GM18951 (cell line): ENCODE measurements around the gene ALG11.
"Not testable (repeated sequence)": the region's sequence is repeated elsewhere in the genome, so short reads cannot be mapped to it uniquely, and the experiment has no call there.

Experiments used
- POLR2A ChIP-seq: IDR thresholded peaks from 4 replicates; pipeline ENCODE4 v1.6.1; 2011; ENCODE audit warnings: mild to moderate bottlenecking; ENCODE audit not compliant: insufficient read length, insufficient read depth; ENCODE audit errors: extremely low read depth
- in situ Hi-C: fragments of 300-500 bp; cut with MboI; formaldehyde crosslinking; loops from one replicate; pipeline ENCODE4 v1.12.0; 2022; ENCODE audit warnings: low sequenced_read_pairs, mixed read lengths, inconsistent platforms; ENCODE audit not compliant: unreplicated experiment

The ALG11 gene

GRCh38 chr13:51981355-51981754, 30.8 kb upstream of the ALG11 start:
- in situ Hi-C loops = no loop called here
- TF ChIP-seq POLR2A = no peak

DNA sequence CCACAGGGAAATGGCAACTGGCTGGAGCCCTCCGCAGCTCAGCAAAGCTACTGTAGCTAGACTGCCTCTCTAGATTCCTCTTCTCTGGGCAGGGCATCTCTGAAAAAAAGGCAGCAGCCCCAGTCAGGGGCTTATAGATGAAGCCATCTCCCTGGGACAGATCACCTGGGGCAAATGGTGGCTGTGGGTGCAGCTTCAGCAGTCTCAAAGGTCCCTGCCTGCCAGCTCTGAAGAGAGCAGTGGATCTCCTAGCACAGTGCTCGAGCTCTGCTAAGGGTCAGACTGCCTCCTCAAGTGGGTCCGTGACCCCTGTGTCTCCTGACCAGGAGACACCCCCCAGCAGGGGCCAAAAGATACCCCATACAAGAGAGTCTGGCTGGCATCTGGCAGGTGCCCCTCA, 28.9 kb upstream of the ALG11 start:
- in situ Hi-C loops = not testable (repeated sequence)

GRCh38 chr13:51984904-51985303, 27.3 kb upstream of the ALG11 start:
- in situ Hi-C loops = not testable (repeated sequence)

GRCh38 chr13:51988988-51989618, 23.1 kb upstream of the ALG11 start:
- in situ Hi-C loops = no loop called here
- no peak for TF ChIP-seq POLR2A

DNA sequence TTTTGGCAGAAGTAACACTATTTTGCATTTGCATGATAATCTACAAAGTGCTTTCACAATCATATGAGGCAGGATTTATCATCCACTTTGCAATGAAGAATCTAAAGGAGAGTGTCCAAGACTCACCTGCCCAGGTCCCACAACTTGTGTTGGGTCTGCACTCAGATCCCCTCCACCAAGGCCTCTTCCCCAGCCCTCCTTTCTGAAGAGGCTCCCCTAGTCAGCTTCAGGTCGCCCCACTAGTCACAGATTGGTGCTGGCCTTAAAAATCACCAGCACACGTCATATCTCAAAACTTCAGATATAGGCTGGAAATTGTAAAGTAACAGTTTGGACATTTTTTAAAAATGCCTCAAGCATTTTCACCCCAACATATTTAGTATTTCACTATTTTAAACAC, 18.5 kb upstream of the ALG11 start:
- no peak for TF ChIP-seq POLR2A
- in situ Hi-C loops = no loop called here

DNA sequence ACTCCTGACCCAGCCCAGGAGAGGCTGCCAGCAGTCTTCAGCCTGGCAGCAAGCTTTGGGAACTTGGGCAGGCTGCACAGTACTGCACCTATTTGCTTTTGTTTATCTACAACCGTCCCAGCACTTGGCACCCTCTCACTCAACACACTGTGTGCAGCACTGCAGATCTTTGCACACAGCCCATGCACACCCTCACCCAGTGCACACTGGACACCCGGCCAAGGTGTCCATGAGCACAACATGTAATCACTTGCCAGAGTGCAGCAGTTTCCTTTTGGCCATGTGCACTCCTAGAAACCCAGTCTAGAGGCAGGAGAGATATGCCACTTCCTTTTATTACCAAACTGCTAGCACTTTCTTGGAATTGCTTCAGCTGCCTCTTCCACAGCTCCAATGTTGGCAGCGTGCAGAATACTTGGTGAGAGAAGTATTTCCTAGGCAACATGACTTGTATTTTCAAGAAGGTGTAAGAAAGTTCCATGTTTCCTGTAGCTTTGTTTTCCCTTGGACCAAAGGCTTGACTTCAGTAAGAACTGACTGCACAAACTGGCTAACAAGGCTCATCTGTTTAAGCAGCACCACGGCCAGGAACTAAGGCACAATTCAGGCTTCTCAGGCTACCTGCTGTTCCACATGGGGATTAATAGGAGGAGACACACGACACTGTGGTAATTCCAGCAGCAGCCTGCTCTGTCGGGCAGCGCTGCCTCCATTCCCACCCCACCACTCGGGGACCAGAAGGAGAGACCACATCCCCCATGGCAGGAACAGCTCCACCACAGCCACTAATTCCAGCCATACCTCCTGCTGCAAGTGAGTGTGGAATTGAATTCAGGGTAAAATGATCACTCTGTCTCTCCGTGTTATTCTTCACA, 16.3 kb upstream of the ALG11 start:
- in situ Hi-C loops = no loop called here
- no peak for TF ChIP-seq POLR2A

DNA sequence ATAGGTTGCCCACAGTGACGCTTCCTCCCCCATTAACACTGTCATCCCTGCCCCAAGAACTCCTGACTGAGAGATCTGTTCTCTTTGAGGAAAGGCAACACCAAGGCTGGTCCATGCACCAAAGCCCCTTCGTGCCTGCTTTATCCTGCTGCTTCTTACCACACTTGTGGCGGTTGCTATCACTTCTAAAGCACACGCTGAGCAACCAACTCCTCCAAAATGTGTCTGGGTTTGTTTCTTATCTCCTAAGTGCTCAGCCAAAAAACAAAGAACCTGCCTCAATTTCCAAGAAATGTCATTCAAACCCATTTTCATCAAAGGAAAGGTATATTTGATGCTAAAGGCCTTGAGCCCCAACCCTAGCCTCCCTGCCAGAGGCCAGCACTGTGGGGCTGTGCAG, 15.6 kb upstream of the ALG11 start:
- in situ Hi-C loops = no loop called here
- TF ChIP-seq POLR2A = no peak

- in situ Hi-C loops = no loop called here
- TF ChIP-seq POLR2A = no peak
Measured at GRCh38 chr13:51997186-51997585, 15.0 kb upstream of the ALG11 start.

- in situ Hi-C loops = no loop called here
- no peak for TF ChIP-seq POLR2A
Measured at GRCh38 chr13:51997641-51998330, 14.4 kb upstream of the ALG11 start.

DNA sequence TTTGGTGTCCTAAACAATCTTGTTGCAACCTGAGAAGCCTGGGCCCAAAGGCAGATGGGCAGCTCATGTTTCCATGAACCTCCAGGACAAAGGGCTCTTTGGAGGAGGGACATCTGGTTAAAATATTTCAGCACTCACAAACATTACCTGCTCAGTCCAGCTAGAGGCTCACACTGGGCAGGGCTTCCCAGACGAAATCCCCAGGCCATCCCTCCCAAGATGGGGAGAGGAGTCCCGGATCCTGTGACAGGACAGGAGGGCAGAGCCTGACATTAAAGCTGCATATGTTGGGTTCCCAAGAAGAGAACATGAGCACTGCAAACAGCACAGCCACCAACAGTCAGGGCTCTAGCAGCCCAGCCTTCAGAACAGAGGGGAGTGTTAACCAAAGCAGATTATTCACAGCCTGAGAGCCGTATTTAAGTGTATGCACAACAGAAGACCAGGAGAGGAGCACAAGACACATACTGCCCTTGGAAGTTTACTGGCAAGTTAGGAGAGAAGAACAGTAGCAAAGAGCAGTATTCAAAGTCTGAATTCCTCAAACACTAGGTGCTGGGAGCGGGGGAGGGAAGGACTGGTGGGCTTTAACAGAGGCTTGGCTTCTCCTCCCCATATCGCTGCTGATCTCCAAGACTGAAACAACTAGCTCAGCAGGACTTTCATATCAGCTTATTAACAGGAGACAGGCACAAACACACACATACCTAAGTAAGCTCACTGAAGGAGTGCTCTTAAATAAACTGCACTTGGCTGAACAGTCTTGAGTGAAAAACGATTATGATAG, 13.3 kb upstream of the ALG11 start:
- in situ Hi-C loops = no loop called here

GRCh38 chr13:51999510-51999911, 12.7 kb upstream of the ALG11 start:
- in situ Hi-C loops = no loop called here
- no peak for TF ChIP-seq POLR2A

More for the DNA sequence above, 13.3 kb upstream of the ALG11 start:
- TF ChIP-seq POLR2A = no peak

- no peak for TF ChIP-seq POLR2A
- in situ Hi-C loops = no loop called here
Measured at GRCh38 chr13:51999921-52000320, 12.3 kb upstream of the ALG11 start.

GRCh38 chr13:52001120-52001731, 11.0 kb upstream of the ALG11 start:
- TF ChIP-seq POLR2A = no peak
- in situ Hi-C loops = no loop called here
